CD4-positive, alpha-beta T cell treated with Interferon gamma for 1 hour (primary cell): ENCODE measurements around the gene PHPT1.

ENCODE experiments used
- DNase-seq: peaks from one replicate; pipeline ENCODE4 v3.0.0-alpha.2; 2020

The PHPT1 gene

DNA sequence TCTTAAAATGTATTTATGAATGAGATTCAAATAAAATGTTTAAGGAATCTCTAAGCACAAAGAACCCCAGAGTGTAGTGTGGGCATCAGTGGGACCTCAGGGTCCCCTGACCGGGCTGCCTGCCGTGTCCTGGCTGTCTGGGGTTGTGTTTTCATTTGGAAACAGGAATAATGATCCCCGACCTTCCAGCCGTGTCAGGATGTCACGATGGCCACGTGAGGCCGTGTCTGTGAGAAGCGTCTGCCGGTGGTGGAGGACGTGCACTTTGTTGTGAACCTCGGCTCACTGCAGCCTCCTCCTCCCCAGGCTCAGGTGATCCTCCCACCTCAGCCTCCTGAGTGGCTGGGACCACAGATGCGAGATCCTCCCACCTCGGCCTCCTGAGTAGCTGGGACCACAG, 41.5 kb downstream of the PHPT1 start:
- no peak for DNase-seq

DNA sequence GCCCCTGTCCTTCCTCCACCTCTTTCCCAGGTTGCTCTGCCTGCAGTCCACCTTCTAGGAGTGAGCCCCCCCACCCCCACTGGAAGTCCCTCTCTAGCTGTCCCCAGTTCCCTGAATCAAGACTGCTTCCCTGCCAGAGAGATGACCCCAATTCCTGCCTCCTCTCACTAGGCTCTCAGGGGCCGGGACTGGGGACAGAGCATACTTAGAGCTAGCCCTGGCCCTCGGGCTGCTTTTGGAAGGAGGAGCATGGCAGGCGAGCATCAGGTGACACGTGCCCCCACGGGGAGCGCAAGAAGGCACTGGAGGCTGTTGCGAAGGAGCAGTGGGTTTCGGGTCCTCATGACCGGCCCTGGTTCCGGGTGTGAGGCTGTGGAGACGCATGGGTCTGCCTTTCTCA, 46.8 kb downstream of the PHPT1 start:
- DNase-seq = no peak

DNA sequence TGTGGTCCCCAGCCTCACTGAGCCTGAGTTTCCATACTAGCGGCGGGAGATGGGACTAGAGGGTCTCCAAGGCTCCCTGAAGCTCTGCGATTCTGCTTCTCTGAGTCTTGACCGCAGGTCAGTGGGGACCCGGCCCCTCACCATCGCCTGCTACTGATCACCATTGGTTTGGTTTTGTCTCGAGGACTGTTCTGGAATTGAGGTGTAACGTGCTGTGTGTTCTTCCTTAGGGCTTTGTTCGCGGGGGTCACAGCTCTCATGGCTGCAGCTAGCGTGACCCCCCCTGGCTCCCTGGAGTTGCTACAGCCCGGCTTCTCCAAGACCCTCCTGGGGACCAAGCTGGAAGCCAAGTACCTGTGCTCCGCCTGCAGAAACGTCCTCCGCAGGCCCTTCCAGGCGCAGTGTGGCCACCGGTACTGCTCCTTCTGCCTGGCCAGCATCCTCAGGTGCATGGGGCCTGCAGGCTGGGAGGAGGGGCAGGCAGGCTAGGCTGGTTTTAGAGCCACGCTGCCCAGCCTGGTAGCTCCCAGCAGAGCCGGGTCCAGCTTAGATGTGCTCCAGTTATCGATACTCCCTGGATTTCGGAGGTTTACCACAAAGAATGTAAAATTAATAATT, 49.4 kb downstream of the PHPT1 start:
- DNase-seq = no peak

DNA sequence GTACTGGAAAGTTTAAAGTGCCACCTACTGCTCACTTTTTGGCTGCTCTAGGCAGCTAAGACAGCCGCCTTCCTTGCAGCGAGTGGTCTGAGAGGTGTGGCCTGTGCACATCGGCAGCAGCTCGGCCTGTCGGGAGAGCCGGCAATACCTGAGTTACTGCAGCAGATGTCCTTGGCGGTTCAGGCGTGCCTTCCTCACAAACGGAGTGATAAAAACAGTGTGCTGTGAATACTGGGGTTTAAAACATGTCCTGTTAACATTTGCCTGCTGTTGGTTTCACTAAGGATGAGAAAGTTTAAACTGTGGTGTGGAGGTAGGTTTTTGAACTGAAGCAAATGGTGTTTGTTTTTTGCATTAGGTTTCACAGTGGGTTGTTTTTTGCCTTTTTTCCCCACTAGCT, 50.0 kb downstream of the PHPT1 start:
- no peak for DNase-seq

DNA sequence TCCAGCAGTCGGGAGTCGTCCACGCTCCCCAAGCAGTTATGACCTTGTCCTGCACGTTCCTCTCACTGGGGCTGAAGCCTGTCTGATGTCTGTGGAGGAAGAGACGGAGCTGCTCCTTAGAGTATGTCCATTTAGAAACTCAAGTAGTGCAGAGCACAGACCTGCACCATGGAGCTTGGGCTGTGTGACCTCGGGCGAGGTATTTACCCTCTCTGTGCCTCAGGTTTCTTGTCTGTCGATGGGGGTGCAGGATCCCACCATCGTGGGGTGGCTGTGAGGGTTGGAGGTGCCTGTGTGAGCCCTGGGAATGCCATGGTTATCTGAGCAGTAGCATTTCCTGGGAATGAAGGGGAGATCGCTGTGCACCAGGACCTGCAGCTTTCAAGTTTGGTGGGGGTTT, 51.3 kb downstream of the PHPT1 start:
- no peak for DNase-seq
